DLD1 (cell line): ENCODE measurements around the gene HAVCR2.
"Not testable (repeated sequence)": the region's sequence is repeated elsewhere in the genome, so short reads cannot be mapped to it uniquely, and the experiment has no call there.

Source experiments
- in situ Hi-C: cut with HindIII; loops from 2 replicates; pipeline ENCODE4 v1.10.0; 2017; ENCODE audit warnings: low sequenced_read_pairs

HAVCR2 gene

GRCh38 chr5:157088342-157088990, 20.4 kb downstream of the HAVCR2 start:
- in situ Hi-C loops, result no loop called here

GRCh38 chr5:157086751-157087359, 22.0 kb downstream of the HAVCR2 start:
- in situ Hi-C loops, result no loop called here

GRCh38 chr5:157085930-157086329, 22.9 kb downstream of the HAVCR2 start:
- in situ Hi-C loops, result no loop called here

GRCh38 chr5:157080286-157080685, 28.6 kb downstream of the HAVCR2 start:
- in situ Hi-C loops, result no loop called here

GRCh38 chr5:157076558-157076957, 32.3 kb downstream of the HAVCR2 start:
- in situ Hi-C loops, result no loop called here

GRCh38 chr5:157072508-157072907, 36.3 kb downstream of the HAVCR2 start:
- in situ Hi-C loops, result no loop called here

- in situ Hi-C loops, result no loop called here
Observed at GRCh38 chr5:157069949-157070348, 38.9 kb downstream of the HAVCR2 start.

GRCh38 chr5:157068785-157069184, 40.1 kb downstream of the HAVCR2 start:
- in situ Hi-C loops, result no loop called here

GRCh38 chr5:157068339-157068738, 40.5 kb downstream of the HAVCR2 start:
- in situ Hi-C loops, result no loop called here

GRCh38 chr5:157067005-157067404, 41.8 kb downstream of the HAVCR2 start:
- in situ Hi-C loops, result no loop called here

- in situ Hi-C loops, result no loop called here
Observed at GRCh38 chr5:157066080-157066479, 42.8 kb downstream of the HAVCR2 start.

- in situ Hi-C loops, result no loop called here
Observed at GRCh38 chr5:157063776-157064430, 44.9 kb downstream of the HAVCR2 start.

GRCh38 chr5:157059891-157060290, 49.0 kb downstream of the HAVCR2 start:
- in situ Hi-C loops, result no loop called here

GRCh38 chr5:157059093-157059539, 49.7 kb downstream of the HAVCR2 start, which contains the start of gene HAVCR1:
Gene HAVCR1, minus strand, starts transcription at chr5:157059116. Its CDS starts 1,173 bp downstream, at chr5:157057943.
- in situ Hi-C loops, result no loop called here

- in situ Hi-C loops, result no loop called here
Observed at GRCh38 chr5:157057459-157058370, 51.1 kb downstream of the HAVCR2 start.

GRCh38 chr5:157056848-157057247, 52.0 kb downstream of the HAVCR2 start:
- in situ Hi-C loops, result not testable (repeated sequence)

- in situ Hi-C loops, result no loop called here
Observed at GRCh38 chr5:157051604-157052245, 57.1 kb downstream of the HAVCR2 start.

GRCh38 chr5:157050050-157050449, 58.8 kb downstream of the HAVCR2 start:
- in situ Hi-C loops, result no loop called here

- in situ Hi-C loops, result no loop called here
Observed at GRCh38 chr5:157049605-157050004, 59.2 kb downstream of the HAVCR2 start.

GRCh38 chr5:157047898-157048297, 60.9 kb downstream of the HAVCR2 start:
- in situ Hi-C loops, result no loop called here
